ENCODE results near the gene HS3ST4.

Gene HS3ST4

GRCh38 chr16:25895380-25895779 lies 203.6 kb downstream of the HS3ST4 start:
- no peak for DNase-seq (ENCODE audit: low spot score)

- no peak for DNase-seq (ENCODE audit: low spot score)
Observed at GRCh38 chr16:25896411-25896810, 204.7 kb downstream of the HS3ST4 start.

GRCh38 chr16:25897702-25898101 lies 205.9 kb downstream of the HS3ST4 start:
- no peak for DNase-seq (ENCODE audit: low spot score)

- DNase-seq (ENCODE audit: low spot score): no peak
Observed at GRCh38 chr16:25905810-25906209, 214.1 kb downstream of the HS3ST4 start.

GRCh38 chr16:25910971-25911370 lies 219.2 kb downstream of the HS3ST4 start:
- no peak for DNase-seq (ENCODE audit: low spot score)

- no peak for DNase-seq (ENCODE audit: low spot score)
Observed at GRCh38 chr16:25912321-25912720, 220.6 kb downstream of the HS3ST4 start.

GRCh38 chr16:25914357-25914962 lies 222.7 kb downstream of the HS3ST4 start:
- DNase-seq (ENCODE audit: low spot score): no peak

- DNase-seq (ENCODE audit: low spot score): no peak
Observed at GRCh38 chr16:25916037-25916436, 224.3 kb downstream of the HS3ST4 start.

- no peak for DNase-seq (ENCODE audit: low spot score)
Observed at GRCh38 chr16:25922438-25922837, 230.7 kb downstream of the HS3ST4 start.

- DNase-seq (ENCODE audit: low spot score): no peak
Observed at GRCh38 chr16:25925421-25925820, 233.7 kb downstream of the HS3ST4 start.

- no peak for DNase-seq (ENCODE audit: low spot score)
Observed at GRCh38 chr16:25931473-25932035, 239.8 kb downstream of the HS3ST4 start.

GRCh38 chr16:25941800-25942499 lies 250.2 kb downstream of the HS3ST4 start:
- DNase-seq (ENCODE audit: low spot score): no peak

- no peak for DNase-seq (ENCODE audit: low spot score)
Observed at GRCh38 chr16:25950586-25951281, 259.0 kb downstream of the HS3ST4 start.

- no peak for DNase-seq (ENCODE audit: low spot score)
Observed at GRCh38 chr16:25951999-25952398, 260.2 kb downstream of the HS3ST4 start.

- DNase-seq (ENCODE audit: low spot score): no peak
Observed at GRCh38 chr16:25952983-25953382, 261.2 kb downstream of the HS3ST4 start.

GRCh38 chr16:25957707-25958106 lies 265.9 kb downstream of the HS3ST4 start:
- no peak for DNase-seq (ENCODE audit: low spot score)

- no peak for DNase-seq (ENCODE audit: low spot score)
Observed at GRCh38 chr16:25959221-25959620, 267.5 kb downstream of the HS3ST4 start.

- no peak for DNase-seq (ENCODE audit: low spot score)
Observed at GRCh38 chr16:25966172-25967097, 274.7 kb downstream of the HS3ST4 start.

GRCh38 chr16:25977121-25977520 lies 285.4 kb downstream of the HS3ST4 start:
- no peak for DNase-seq (ENCODE audit: low spot score)

GRCh38 chr16:25978218-25978617 lies 286.5 kb downstream of the HS3ST4 start:
- no peak for DNase-seq (ENCODE audit: low spot score)

- no peak for DNase-seq (ENCODE audit: low spot score)
Observed at GRCh38 chr16:25988084-25988483, 296.3 kb downstream of the HS3ST4 start.

GRCh38 chr16:25988882-25989281 lies 297.1 kb downstream of the HS3ST4 start:
- DNase-seq (ENCODE audit: low spot score): no peak
